Ishikawa (cell line): Measurements from ENCODE around the gene GAL3ST3.

Experiments used
- CEBPB ChIP-seq: IDR thresholded peaks from 2 replicates; pipeline ENCODE4 v1.6.1; 2012
- CREB1 ChIP-seq: IDR thresholded peaks from 2 replicates; pipeline ENCODE4 v1.6.1; 2012; ENCODE audit warnings: low read depth
- EGR1 ChIP-seq: IDR thresholded peaks from 2 replicates; pipeline ENCODE4 v1.6.1; 2012
- EP300 ChIP-seq: IDR thresholded peaks from 2 replicates; pipeline ENCODE4 v1.6.1; 2012; ENCODE audit warnings: borderline replicate concordance
- FOXM1 ChIP-seq: IDR thresholded peaks from 2 replicates; pipeline ENCODE4 v1.6.1; 2012; ENCODE audit warnings: low read depth, borderline replicate concordance
- NFIC ChIP-seq: IDR thresholded peaks from 2 replicates; pipeline ENCODE4 v1.6.1; 2012
- RAD21 ChIP-seq: IDR thresholded peaks from 2 replicates; pipeline ENCODE4 v1.6.1; 2012; ENCODE audit warnings: low read depth
- TAF1 ChIP-seq: IDR thresholded peaks from 2 replicates; pipeline ENCODE4 v1.6.1; 2012; ENCODE audit warnings: low read depth, mild to moderate bottlenecking
- TCF12 ChIP-seq: IDR thresholded peaks from 2 replicates; pipeline ENCODE4 v1.6.1; 2012; ENCODE audit warnings: low read depth
- TEAD4 ChIP-seq: IDR thresholded peaks from 2 replicates; pipeline ENCODE4 v1.6.1; 2012
- YY1 ChIP-seq: IDR thresholded peaks from 2 replicates; pipeline ENCODE4 v1.6.1; 2012; ENCODE audit warnings: low read depth
- ZBTB7A ChIP-seq: IDR thresholded peaks from 2 replicates; pipeline ENCODE4 v1.6.1; 2012; ENCODE audit warnings: low read depth
- TF ChIP-seq, protein P1 (sequence below): IDR thresholded peaks from 2 replicates; pipeline ENCODE4 v1.6.1; 2012
- TF ChIP-seq, protein P2 (sequence below): IDR thresholded peaks from 2 replicates; pipeline ENCODE4 v1.6.1; 2012
- TF ChIP-seq, protein P3 (sequence below): IDR thresholded peaks from 2 replicates; pipeline ENCODE4 v1.6.1; 2012; ENCODE audit warnings: low read depth, mild to moderate bottlenecking

Gene GAL3ST3

DNA sequence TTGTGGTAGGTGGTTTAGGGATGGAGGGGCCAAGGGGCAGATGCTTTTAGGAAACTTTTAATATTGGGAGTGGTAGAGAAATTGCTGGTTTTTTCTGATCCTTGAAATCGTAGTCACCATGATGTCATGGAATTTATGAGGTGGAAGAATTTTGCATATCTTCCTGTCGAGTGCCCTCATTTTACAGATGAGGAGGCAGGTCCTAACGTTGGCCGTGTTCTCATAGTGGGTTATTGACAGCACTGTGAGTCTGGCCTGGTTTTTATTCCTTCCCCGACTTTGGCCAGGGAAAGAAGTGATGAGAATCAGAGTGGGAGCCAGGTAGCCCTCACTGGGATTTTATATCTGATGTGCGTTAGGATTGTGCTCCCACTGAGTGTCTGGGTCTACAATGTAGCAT, 12.3 kb upstream of the GAL3ST3 start:
- TF ChIP-seq CEBPB (no peak), EGR1 (no peak), CREB1 (no peak), EP300 (no peak), ZBTB7A (no peak), TAF1 (no peak), TEAD4 (no peak), YY1 (no peak), FOXM1 (no peak), NFIC (no peak), TCF12 (no peak), RAD21 (no peak)
- TF ChIP-seq, protein P1, sequence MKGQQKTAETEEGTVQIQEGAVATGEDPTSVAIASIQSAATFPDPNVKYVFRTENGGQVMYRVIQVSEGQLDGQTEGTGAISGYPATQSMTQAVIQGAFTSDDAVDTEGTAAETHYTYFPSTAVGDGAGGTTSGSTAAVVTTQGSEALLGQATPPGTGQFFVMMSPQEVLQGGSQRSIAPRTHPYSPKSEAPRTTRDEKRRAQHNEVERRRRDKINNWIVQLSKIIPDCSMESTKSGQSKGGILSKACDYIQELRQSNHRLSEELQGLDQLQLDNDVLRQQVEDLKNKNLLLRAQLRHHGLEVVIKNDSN, result no peak
- TF ChIP-seq, protein P2, sequence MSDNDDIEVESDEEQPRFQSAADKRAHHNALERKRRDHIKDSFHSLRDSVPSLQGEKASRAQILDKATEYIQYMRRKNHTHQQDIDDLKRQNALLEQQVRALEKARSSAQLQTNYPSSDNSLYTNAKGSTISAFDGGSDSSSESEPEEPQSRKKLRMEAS, result no peak
- TF ChIP-seq, protein P3, sequence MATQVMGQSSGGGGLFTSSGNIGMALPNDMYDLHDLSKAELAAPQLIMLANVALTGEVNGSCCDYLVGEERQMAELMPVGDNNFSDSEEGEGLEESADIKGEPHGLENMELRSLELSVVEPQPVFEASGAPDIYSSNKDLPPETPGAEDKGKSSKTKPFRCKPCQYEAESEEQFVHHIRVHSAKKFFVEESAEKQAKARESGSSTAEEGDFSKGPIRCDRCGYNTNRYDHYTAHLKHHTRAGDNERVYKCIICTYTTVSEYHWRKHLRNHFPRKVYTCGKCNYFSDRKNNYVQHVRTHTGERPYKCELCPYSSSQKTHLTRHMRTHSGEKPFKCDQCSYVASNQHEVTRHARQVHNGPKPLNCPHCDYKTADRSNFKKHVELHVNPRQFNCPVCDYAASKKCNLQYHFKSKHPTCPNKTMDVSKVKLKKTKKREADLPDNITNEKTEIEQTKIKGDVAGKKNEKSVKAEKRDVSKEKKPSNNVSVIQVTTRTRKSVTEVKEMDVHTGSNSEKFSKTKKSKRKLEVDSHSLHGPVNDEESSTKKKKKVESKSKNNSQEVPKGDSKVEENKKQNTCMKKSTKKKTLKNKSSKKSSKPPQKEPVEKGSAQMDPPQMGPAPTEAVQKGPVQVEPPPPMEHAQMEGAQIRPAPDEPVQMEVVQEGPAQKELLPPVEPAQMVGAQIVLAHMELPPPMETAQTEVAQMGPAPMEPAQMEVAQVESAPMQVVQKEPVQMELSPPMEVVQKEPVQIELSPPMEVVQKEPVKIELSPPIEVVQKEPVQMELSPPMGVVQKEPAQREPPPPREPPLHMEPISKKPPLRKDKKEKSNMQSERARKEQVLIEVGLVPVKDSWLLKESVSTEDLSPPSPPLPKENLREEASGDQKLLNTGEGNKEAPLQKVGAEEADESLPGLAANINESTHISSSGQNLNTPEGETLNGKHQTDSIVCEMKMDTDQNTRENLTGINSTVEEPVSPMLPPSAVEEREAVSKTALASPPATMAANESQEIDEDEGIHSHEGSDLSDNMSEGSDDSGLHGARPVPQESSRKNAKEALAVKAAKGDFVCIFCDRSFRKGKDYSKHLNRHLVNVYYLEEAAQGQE, result no peak

DNA sequence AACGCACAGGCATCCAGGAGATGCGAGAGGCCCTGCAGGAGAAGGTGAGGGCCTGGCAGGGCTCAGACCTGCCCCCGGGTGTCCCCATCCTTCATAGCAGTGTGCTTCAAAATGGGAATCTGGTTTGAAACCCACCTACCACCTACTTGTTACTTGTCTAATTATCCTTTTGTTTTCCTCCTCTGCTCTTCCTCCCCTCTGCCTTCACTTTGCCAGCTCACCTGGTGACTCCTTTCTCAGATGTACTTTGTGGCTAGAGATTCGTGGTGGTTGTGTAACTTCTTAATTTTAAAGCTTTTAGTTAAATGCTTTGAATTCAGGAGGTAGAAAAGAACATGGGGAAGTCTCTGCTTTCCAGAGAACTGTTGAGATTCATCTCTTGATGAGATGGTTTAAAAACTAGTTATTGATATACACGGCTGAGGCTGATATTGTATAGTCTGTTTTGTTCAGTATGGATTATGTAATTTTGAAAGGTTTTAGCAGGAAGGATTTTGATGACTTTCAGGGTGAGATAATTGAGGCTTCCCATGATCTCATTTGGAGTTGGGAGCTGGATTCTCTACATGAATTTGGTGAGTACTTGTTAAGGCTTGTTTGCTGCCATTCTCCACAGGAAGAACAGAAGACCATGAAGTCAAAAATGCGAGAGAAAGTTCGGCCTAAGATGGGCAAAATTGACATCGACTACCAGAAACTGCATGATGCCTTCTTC, 11.2 kb upstream of the GAL3ST3 start:
- TF ChIP-seq FOXM1 (no peak), CEBPB (no peak), EGR1 (no peak), TAF1 (no peak), NFIC (no peak)

DNA sequence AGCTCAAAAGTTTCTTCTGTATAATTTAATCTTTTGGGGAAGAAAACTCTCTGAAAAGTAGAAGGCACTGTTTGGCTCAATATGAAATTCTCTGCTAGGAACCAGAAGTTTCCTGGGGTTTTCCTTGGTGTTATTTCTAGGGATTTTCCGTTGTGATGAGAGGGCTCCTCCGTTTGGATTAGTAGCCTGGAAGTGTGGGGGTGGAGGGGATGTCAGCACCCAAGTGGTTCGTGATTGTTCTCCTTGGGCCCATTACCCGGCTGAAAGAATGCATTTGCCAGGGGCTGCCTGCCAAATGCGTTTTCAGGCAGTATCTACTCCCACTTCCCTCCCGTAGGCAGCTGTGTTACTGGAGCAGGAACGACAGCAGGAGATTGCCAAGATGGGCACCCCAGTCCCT, 7.5 kb upstream of the GAL3ST3 start:
- no peak for TF ChIP-seq FOXM1
- TF ChIP-seq CEBPB, result no peak
- TF ChIP-seq, protein P3, result no peak
- TF ChIP-seq YY1, result no peak
- TF ChIP-seq ZBTB7A, result no peak
- TF ChIP-seq TCF12, result no peak
- TF ChIP-seq, protein P2, result no peak
- TF ChIP-seq NFIC, result no peak
- TF ChIP-seq, protein P1, result no peak
- TF ChIP-seq RAD21, result no peak
- TF ChIP-seq EP300, result no peak
- no peak for TF ChIP-seq TAF1
- TF ChIP-seq TEAD4, result no peak
- no peak for TF ChIP-seq EGR1
- no peak for TF ChIP-seq CREB1

DNA sequence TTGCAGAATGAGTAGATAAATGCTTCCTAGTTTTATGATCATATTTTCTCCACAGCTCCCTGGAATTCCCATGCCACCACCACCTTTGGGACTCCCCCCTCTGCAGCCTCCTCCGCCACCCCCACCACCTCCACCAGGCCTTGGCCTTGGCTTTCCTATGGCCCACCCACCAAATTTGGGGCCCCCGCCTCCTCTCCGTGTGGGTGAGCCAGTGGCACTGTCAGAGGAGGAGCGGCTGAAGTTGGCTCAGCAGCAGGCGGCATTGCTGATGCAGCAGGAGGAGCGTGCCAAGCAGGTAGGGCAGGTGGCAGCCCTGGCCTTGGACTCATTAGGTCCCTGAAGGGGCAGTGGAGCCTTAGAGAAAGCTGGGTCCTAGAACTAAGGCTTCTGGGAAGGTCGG, 6.1 kb upstream of the GAL3ST3 start:
- TF ChIP-seq, protein P3, result no peak
- no peak for TF ChIP-seq FOXM1
- TF ChIP-seq EGR1, result no peak
- TF ChIP-seq CEBPB, result no peak
- TF ChIP-seq, protein P1, result no peak
- no peak for TF ChIP-seq ZBTB7A
- no peak for TF ChIP-seq NFIC
- TF ChIP-seq CREB1, result no peak
- TF ChIP-seq YY1, result no peak
- TF ChIP-seq, protein P2, result no peak
- no peak for TF ChIP-seq TCF12
- TF ChIP-seq TEAD4, result no peak
- TF ChIP-seq TAF1, result no peak
